ENCODE measurements around the gene AP4B1.
"Not testable (repeated sequence)": the region's sequence is repeated elsewhere in the genome, so short reads cannot be mapped to it uniquely, and the experiment has no call there.

The AP4B1 gene

GRCh38 chr1:113871597-113872113 lies 32.9 kb downstream of the AP4B1 start, which contains the start of gene PTPN22:
Gene PTPN22 (minus strand): TSS chr1:113871712.
- intact Hi-C loops (cut with DNase I): no loop called here
- DNase-seq: peak in 23 of 42 donors; percentile 4 to 54 (median 22)

DNA sequence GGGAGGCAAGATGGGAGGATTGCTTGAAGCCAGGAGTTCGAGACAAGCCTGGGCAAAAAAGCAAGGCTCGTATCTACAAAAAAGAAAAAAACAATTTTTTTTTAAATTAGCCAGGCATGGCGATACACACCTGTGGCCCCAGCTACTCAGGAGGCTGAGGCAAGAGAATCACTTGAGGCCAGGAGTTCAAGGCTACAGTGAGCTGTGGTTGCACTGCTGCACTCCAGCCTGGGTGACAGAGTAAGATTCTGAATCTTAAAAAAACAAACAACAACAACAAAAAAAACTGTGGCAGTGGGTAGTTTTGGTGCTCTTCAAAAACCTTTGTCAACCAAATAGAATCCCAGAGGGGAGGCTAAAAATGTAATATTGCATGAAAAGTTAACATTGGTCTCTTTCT lies 33.8 kb downstream of the AP4B1 start:
- intact Hi-C loops (cut with DNase I): no loop called here
- no peak for DNase-seq

DNA sequence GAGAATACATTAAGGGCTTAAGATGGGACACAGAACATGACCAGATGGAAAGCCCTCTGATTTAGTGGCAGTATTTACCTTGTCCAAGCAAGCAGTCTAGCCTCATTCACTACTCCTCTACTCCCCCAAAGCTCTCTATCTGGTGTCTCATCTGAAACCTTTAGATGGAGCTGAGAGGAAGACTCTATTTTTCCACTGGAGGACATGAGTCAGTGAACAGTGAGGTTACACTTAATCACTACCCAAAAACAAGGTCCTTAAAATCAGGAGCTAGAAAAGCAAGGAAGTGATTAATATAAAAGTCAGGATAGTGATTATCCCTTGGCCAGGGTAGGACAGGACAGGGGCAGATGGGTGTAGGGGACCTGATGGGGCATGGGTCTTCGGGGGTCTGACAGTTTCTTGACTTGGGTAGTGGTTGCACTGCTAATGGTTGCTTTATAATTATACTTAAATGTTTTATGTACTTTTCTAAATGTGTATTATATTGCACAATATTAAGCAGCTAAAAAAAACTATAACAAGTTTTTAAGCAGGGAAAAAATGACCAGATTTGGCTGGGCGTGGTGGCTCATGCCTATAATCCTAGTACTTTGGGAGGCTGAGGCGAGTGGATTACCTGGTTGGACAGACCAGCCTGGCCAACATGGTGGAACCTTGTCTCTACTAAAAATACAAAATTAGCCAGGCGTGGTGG lies 36.1 kb downstream of the AP4B1 start:
- intact Hi-C loops (cut with DNase I): no loop called here
- no peak for DNase-seq

DNA sequence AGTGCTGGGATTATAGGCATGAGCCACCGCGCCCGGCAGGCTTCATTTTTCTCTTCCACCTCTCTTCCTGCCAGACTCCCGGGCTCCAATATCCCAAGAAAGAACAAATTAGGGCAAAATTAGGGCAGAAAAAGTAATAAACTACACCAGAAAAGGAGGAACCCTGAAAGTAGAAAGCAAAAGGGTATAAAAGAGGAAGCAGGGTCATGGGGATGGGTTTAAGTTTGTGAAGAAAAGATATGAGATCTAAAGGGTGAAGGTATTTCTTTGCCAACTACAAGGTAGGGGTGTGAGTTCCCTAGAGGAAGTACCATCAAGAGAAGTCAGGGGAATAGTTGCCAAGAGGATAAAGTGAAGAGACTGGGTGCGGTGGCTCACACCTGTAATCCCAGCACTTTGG lies 43.0 kb downstream of the AP4B1 start:
- intact Hi-C loops (cut with DNase I): no loop called here
- DNase-seq: no peak

- no peak for DNase-seq
- intact Hi-C loops (cut with DNase I): no loop called here
These were observed 43.7 kb downstream of the AP4B1 start for GRCh38 chr1:113860891-113861290.

GRCh38 chr1:113859478-113860175 lies 45.0 kb downstream of the AP4B1 start:
- intact Hi-C loops (cut with DNase I): no loop called here
- DNase-seq: no peak

DNA sequence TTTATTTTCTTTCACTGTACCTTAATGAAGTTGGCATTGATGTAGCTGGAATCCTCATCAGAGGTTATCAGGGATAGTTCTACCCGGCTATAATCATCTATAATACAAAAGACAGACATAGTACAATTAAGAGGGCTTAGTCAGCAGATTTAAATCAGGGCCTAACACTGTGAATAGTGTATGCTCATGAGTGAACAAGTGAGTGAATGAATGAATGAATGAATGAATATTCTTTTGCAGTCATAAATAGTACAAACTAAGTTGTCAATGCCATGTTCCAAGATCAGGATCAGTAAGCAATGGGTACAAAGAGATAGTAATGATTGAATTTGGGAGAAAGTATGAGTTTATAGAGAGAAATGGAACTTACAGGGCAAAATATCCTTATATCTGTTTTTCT lies 45.6 kb downstream of the AP4B1 start:
- intact Hi-C loops (cut with DNase I): no loop called here
- DNase-seq: no peak

GRCh38 chr1:113858418-113858817 lies 46.2 kb downstream of the AP4B1 start:
- DNase-seq: no peak
- intact Hi-C loops (cut with DNase I): no loop called here

DNA sequence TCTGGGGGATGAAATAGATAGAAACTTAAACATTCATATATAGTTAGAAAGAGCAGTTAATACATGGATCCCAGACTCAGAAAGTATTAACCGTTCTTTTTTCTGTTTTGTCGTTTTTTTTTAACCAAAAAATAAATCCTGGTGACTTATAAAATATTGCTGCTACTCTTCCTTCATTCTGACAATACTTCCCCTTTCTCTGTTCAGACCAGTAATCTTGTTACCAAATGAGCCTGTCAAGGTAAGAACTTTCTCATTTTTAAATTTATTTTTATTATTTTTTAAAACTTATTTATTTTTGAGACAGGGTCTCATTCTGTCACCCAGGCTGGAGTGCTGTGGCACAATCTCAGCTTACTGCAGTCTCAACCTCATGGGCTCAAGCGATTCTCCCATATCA lies 46.8 kb downstream of the AP4B1 start:
- DNase-seq: no peak
- intact Hi-C loops (cut with DNase I): no loop called here

- intact Hi-C loops (cut with DNase I): no loop called here
- no peak for DNase-seq
These were observed 48.2 kb downstream of the AP4B1 start for GRCh38 chr1:113856401-113856790.

GRCh38 chr1:113855630-113856400 lies 48.8 kb downstream of the AP4B1 start:
- intact Hi-C loops (cut with DNase I): no loop called here
- DNase-seq: no peak

- no peak for DNase-seq
- intact Hi-C loops (cut with DNase I): no loop called here
These were observed 50.4 kb downstream of the AP4B1 start for GRCh38 chr1:113854234-113854633.

- intact Hi-C loops (cut with DNase I); DNase-seq: not testable (repeated sequence)
These were observed 51.9 kb downstream of the AP4B1 start for GRCh38 chr1:113852694-113853093.

DNA sequence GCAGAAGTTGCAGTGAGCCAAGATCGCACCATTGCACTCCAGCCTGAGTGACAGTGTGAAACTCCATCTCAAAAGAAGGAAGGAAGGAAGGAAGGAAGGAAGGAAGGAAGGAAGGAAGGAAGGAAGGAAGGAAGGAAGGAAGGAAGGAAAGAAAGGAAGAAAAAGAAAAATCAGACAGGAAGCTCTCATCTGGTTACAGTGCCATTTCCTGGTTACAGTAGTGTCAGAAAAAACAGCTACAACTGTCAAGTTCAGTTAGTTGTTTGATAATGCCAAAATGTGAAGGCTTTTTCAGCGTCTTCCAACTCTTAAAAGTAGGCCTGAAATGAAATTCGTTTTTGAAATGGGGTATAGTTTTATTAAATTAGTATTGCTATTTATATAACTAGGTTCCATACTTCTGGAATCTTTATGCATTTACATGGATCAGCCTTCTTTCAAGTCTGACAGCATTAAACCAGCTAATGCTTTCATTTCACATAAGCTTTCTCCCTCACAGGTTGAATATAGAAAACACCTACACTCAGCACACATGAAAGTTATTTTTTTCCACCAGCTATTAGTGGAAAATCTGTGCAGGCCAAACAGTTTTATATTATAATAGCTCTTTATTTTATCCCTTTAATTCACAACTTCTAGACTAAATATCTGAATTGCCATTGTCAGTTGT lies 54.3 kb downstream of the AP4B1 start:
- intact Hi-C loops (cut with DNase I): no loop called here
- no peak for DNase-seq

- no peak for DNase-seq
- intact Hi-C loops (cut with DNase I): no loop called here
These were observed 55.5 kb downstream of the AP4B1 start for GRCh38 chr1:113849072-113849471.

DNA sequence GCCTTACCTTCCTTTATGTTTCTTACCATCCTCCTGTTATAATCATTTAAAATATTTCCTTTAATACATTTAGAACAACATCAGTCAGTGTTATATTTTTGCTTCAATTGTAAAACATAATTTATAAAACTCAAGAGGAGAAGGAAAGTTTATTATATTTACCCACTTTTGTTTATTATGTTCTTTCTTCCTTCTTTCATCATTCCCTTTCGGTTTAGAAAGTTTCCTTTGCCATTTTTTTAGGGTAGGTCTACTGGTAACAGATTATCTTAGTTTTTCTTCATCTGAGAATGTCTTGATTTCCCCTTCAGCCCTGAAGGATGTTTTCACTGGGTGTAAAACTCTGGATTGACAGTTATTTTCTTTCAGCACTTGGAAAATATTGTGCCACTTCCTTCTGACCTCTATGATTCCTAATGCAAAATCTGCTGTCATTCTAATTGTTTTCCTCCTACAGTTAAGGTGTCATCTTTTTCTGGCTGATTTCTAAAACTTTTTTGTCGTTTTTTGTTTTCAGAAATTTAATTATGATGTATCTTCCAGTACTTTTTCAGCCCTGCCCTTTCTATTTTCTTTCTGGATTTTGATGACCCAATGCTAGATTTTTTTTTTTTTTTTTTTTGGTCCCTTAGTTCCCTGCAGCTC lies 58.1 kb downstream of the AP4B1 start:
- DNase-seq: no peak
- intact Hi-C loops (cut with DNase I): no loop called here

Measured in head of caudate nucleus (tissue), 42 donors.